HCT116 (cell line): Measurements from ENCODE around the gene MDH1.

Experiments
- JUND ChIP-seq: IDR thresholded peaks from 2 replicates; pipeline ENCODE4 v1.6.1; 2012
- REST ChIP-seq: IDR thresholded peaks from 2 replicates; pipeline ENCODE4 v1.6.1; 2012; ENCODE audit warnings: low read depth

GRCh38 chr2:63590626-63591408, 2.1 kb downstream of the MDH1 start:
- TF ChIP-seq REST (no peak), JUND (no peak)
